C4-2B (cell line): Measurements from ENCODE around the gene SLC12A4.

ENCODE experiments used
- CTCF ChIP-seq: fragments of 450-650 bp; conservative IDR thresholded peaks from 2 replicates; pipeline ENCODE4 v1.5.1; 2017; ENCODE audit warnings: mild to moderate bottlenecking
- ZFX ChIP-seq: fragments of 450-650 bp; IDR thresholded peaks from 2 replicates; pipeline ENCODE4 v1.6.1; 2017

DNA sequence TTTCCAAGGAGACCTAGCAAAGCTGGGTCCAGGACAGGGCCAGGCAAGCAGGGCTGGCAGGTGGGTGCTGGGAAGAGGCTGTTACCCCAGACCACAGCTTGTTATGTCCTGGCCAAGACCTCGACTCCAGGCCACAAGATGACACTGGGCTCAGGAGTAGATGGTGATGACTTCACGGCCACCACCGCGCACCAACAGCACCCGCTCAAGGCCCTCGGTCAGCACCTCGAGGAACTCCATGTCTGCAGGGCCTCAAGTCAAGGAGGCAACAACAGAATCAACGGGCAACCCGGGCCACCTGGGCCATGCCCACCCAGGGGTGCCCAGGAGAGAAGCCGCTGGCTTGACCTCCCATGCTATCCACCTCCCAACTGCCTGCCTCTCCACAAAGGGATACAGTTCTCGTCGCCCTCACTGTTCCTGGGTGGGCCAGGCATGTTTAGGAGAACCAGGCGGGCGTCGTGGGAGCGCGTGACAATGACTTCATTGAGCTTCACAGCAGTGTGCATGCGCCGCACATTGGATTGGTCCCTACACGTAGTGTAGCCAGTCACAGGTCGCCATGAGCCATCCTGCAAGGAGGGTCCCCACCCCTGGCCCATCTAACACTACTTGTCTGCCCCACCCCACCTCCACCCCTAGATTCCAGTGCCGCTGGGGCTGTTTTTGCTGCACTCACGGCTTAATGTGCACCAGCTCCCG is 23.6 kb downstream of the SLC12A4 start:
- TF ChIP-seq CTCF (no peak), ZFX (no peak)
